Measurements from ENCODE around the gene PAFAH1B1.

Gene PAFAH1B1

DNA sequence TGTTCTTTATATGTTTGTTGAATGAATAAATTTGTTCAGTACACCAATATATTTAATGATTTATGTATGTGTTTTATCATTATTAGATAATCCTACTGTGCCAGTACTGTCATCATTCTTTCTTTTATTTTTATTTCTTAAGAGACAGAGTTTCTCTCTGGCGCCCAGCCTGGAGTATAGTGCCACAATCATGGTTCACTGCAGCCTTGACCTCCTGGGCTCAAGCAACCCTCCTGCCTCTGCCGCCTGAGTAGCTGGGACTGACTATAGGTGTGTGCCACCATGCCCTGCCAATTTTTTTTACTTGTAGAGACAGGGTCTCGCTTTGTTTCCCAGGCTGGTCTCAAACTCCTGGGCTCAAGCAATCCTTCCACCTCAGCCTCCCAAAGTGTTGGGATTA lies 41.8 kb downstream of the PAFAH1B1 start:
- Histone ChIP-seq H3K4me1 (peaks cover 15% of the 10 kb centered on the region), H3K4me2 (ENCODE audit: low read length) (no peak overlapping the region)
- TF ChIP-seq, protein P1, sequence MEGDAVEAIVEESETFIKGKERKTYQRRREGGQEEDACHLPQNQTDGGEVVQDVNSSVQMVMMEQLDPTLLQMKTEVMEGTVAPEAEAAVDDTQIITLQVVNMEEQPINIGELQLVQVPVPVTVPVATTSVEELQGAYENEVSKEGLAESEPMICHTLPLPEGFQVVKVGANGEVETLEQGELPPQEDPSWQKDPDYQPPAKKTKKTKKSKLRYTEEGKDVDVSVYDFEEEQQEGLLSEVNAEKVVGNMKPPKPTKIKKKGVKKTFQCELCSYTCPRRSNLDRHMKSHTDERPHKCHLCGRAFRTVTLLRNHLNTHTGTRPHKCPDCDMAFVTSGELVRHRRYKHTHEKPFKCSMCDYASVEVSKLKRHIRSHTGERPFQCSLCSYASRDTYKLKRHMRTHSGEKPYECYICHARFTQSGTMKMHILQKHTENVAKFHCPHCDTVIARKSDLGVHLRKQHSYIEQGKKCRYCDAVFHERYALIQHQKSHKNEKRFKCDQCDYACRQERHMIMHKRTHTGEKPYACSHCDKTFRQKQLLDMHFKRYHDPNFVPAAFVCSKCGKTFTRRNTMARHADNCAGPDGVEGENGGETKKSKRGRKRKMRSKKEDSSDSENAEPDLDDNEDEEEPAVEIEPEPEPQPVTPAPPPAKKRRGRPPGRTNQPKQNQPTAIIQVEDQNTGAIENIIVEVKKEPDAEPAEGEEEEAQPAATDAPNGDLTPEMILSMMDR (IDR thresholded peaks at IDR 0.05): no peak

DNA sequence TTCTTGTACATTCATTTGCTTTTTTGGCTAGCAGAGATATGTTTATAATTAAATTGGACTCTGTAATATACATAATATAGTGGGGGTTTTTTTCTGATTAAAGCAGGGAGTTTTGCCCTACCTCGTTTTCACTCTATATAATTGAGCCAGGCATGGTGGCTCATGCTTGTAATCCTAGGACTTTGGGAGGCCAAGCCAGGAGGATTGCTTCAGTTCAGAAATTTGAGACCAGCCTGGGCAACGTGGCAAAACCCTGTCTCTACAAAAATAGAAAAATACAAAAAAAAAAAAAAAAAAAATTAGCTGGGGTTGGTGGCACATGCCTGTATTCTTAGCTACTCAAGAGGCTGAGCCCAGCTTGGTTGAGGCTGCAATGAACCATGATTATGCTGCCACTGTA lies 42.2 kb downstream of the PAFAH1B1 start:
- peak overlapping the region; percentile 28 for H3K4me3 ChIP-seq (ENCODE audit: low read depth, low read length)
- no peaks in the 10 kb centered on the region for H3K9me3 ChIP-seq (ENCODE audit: control insufficient read depth, low read length)
- TF ChIP-seq, protein P1 (IDR thresholded peaks at IDR 0.05): no peak
- peak overlapping the region; percentile 50 for H3K4me2 ChIP-seq (ENCODE audit: low read length)
- peaks cover 34% of the 10 kb centered on the region for H3K79me2 ChIP-seq
- H3K27me3 ChIP-seq (ENCODE audit: control insufficient read depth, insufficient read depth, low read length): no peaks in the 10 kb centered on the region
- H3K4me1 ChIP-seq: peaks cover 15% of the 10 kb centered on the region
- peak overlapping the region; percentile 87 for H3K27ac ChIP-seq
- H3K36me3 ChIP-seq (ENCODE audit: control insufficient read depth, insufficient read depth, low read length): no peaks in the 10 kb centered on the region
- H2AFZ ChIP-seq: no peak overlapping the region
- no peak overlapping the region for H3K9ac ChIP-seq

More for the DNA sequence above, 41.8 kb downstream of the PAFAH1B1 start:
- H3K9ac ChIP-seq: no peak overlapping the region
- H3K27me3 ChIP-seq (ENCODE audit: control insufficient read depth, insufficient read depth, low read length): no peaks in the 10 kb centered on the region
- no peaks in the 10 kb centered on the region for H3K9me3 ChIP-seq (ENCODE audit: control insufficient read depth, low read length)
- no peaks in the 10 kb centered on the region for H3K36me3 ChIP-seq (ENCODE audit: control insufficient read depth, insufficient read depth, low read length)
- no peak overlapping the region for H2AFZ ChIP-seq
- peaks cover 35% of the 10 kb centered on the region for H3K79me2 ChIP-seq
- peak overlapping the region; percentile 2 for H3K4me3 ChIP-seq (ENCODE audit: low read depth, low read length)
- H3K27ac ChIP-seq: peak overlapping the region; percentile 87

DNA sequence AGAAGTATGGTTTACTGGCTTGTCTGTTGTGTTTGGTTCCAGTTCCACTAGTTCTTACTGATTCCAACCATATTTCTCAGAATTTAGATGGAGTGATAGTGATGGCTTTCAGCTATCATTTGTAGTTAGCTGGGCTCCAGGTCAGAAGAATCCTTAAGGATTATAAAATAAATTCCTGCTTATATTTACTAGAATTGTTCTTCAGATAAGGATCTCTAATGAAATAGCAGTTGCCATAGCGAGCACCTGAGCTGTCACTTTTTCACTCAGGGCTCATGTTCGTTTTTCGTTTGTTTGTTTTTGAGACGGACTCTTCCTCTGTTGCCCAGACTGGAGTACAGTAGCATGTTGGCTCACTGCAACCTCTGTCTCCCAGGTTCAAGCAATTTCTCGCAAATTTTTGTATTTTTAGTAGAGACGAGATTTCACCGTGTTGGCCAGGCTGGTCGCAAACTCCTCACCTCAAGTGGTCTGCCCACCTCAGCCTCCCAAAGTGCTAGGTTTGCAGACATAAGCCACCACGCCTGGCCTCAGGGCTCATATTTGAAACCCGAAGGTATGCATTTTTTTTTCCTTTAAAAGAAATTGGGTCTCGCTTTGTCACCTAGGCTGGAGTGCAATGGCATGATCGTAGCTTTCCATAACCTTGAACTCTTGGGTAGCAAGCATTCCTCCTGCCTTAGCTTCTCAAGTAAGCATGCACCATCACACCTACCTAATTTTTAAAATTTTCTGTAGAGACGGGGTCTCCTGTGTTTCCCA lies 42.9 kb downstream of the PAFAH1B1 start:
- Histone ChIP-seq H3K36me3 (ENCODE audit: control insufficient read depth, insufficient read depth, low read length) (no peaks in the 10 kb centered on the region), H3K27me3 (ENCODE audit: control insufficient read depth, insufficient read depth, low read length) (no peaks in the 10 kb centered on the region), H3K9ac (no peak overlapping the region), H3K4me1 (peaks cover 15% of the 10 kb centered on the region), H3K4me3 (ENCODE audit: low read depth, low read length) (peak overlapping the region; percentile 28), H3K79me2 (peaks cover 34% of the 10 kb centered on the region), H3K9me3 (ENCODE audit: control insufficient read depth, low read length) (no peaks in the 10 kb centered on the region), H3K4me2 (ENCODE audit: low read length) (peak overlapping the region; percentile 50), H3K27ac (peak overlapping the region; percentile 87), H2AFZ (no peak overlapping the region)
- TF ChIP-seq, protein P1 (IDR thresholded peaks at IDR 0.05): no peak

DNA sequence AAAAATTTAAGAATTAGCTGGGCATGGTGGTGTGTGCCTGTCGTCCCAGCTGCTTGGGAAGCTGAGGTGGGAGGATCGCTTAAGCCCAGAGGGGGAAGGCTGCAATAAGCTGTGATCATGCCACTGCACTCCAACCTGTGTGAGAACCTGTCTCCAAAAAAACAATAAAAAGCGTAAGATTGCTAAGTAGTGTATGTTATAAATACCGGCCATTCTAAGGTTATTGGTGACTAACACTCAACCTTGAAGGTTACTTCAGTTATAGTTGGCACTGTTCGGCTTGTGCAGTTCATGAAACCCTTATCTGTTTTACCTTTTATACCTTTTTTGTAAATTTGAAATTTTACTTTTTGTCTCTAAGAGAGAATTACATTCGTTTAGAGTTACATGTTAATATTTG lies 44.0 kb downstream of the PAFAH1B1 start:
- Histone ChIP-seq H3K9ac (no peak overlapping the region), H3K9me3 (ENCODE audit: control insufficient read depth, low read length) (no peaks in the 10 kb centered on the region), H2AFZ (no peak overlapping the region), H3K79me2 (peaks cover 31% of the 10 kb centered on the region), H3K4me2 (ENCODE audit: low read length) (no peak overlapping the region), H3K4me3 (ENCODE audit: low read depth, low read length) (no peak overlapping the region), H3K4me1 (peaks cover 15% of the 10 kb centered on the region), H3K36me3 (ENCODE audit: control insufficient read depth, insufficient read depth, low read length) (no peaks in the 10 kb centered on the region), H3K27ac (peak overlapping the region; percentile 87), H3K27me3 (ENCODE audit: control insufficient read depth, insufficient read depth, low read length) (no peaks in the 10 kb centered on the region)
- TF ChIP-seq, protein P1 (IDR thresholded peaks at IDR 0.05): no peak

DNA sequence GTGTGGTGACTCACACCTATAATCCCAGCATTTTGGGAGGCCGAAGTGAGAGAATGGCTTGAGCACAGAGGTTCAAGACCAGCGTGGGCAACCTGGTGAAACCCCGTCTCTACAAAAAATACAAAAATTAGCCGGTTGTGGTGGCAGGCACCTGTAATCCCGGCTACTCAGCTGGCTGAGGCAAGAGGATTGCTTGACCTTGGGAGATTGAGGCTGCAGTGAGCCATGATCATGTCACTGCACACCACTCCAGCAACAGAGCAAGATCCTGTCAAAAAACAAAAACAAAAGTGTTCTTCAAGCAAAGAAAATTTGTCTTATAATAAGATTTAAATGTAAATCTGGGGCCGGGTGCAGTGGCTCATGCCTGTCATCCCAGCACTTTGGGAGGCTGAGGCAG lies 51.5 kb downstream of the PAFAH1B1 start:
- H3K36me3 ChIP-seq (ENCODE audit: control insufficient read depth, insufficient read depth, low read length): no peaks in the 10 kb centered on the region
- peaks cover 68% of the 10 kb centered on the region for H3K79me2 ChIP-seq
- no peaks in the 10 kb centered on the region for H3K9me3 ChIP-seq (ENCODE audit: control insufficient read depth, low read length)
- no peak overlapping the region for H2AFZ ChIP-seq
- no peak overlapping the region for H3K27ac ChIP-seq
- no peak overlapping the region for H3K4me2 ChIP-seq (ENCODE audit: low read length)
- H3K9ac ChIP-seq: no peak overlapping the region
- no peaks in the 10 kb centered on the region for H3K27me3 ChIP-seq (ENCODE audit: control insufficient read depth, insufficient read depth, low read length)
- TF ChIP-seq, protein P1 (IDR thresholded peaks at IDR 0.05): no peak
- no peaks in the 10 kb centered on the region for H3K4me1 ChIP-seq
- H3K4me3 ChIP-seq (ENCODE audit: low read depth, low read length): no peak overlapping the region

Data from parathyroid adenoma (tissue), 2 donors.